ENCODE data around the gene GRM8. TPM values are rescaled to one million over a fixed set of nuclear protein-coding genes. Genes with fewer than 3 reads are reported as not detected.

The GRM8 gene
- total RNA-seq, 1 experiment from 2014 or later, result not detected

DNA sequence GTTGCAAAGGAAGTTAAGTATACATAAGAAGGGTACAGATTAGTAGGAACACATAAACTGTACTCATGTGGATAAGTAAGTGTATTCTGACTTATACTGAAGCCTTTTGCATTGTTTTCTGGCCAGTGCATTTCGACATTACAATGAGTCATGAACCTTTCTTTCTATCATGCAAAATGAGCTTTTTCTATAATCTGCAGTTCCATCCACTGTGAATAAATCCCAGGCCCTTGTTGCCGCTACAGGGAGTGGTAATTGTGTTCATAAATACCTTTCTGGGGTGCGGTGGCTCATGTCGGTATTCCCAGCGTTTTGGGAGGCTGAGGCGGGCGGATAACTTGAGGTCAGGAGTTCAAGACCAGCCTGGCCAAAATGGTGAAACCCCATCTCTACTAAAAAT lies 858.3 kb downstream of the GRM8 start:
- BruUV-seq (replicated peaks), result no TSS peak

More for the DNA sequence above, 858.3 kb downstream of the GRM8 start:
- H2AFZ ChIP-seq (ENCODE audit: low read length), result no peak overlapping the region
- peaks cover 11% of the 10 kb centered on the region; the same call in 1 of the 2 replicates for H3K9me3 ChIP-seq (ENCODE audit: low read length)
- no peak overlapping the region for H3K27ac ChIP-seq (ENCODE audit: low read length)
- H3F3A ChIP-seq (ENCODE audit: low read length, unreplicated experiment), result no peaks in the 10 kb centered on the region
- H3K4me2 ChIP-seq (ENCODE audit: low read length), result no peak overlapping the region
- H3K4me1 ChIP-seq (ENCODE audit: insufficient read depth, low read length), result no peaks in the 10 kb centered on the region
- no peaks in the 10 kb centered on the region for H3K36me3 ChIP-seq (ENCODE audit: low read depth, low read length)
- no peak for ATAC-seq
- no peak overlapping the region for H3K9ac ChIP-seq (ENCODE audit: low read length)
- intact Hi-C loops (cut with micrococcal nuclease), result no loop called here
- CTCF ChIA-PET, result no interaction called here
- no peaks in the 10 kb centered on the region for H3K9me2 ChIP-seq (replicated peaks; ENCODE audit: low read length)
- no peak for TF ChIP-seq EZH2 (IDR thresholded peaks at IDR 0.05; ENCODE audit: low read length, unreplicated experiment)
- TF ChIP-seq, protein P1, sequence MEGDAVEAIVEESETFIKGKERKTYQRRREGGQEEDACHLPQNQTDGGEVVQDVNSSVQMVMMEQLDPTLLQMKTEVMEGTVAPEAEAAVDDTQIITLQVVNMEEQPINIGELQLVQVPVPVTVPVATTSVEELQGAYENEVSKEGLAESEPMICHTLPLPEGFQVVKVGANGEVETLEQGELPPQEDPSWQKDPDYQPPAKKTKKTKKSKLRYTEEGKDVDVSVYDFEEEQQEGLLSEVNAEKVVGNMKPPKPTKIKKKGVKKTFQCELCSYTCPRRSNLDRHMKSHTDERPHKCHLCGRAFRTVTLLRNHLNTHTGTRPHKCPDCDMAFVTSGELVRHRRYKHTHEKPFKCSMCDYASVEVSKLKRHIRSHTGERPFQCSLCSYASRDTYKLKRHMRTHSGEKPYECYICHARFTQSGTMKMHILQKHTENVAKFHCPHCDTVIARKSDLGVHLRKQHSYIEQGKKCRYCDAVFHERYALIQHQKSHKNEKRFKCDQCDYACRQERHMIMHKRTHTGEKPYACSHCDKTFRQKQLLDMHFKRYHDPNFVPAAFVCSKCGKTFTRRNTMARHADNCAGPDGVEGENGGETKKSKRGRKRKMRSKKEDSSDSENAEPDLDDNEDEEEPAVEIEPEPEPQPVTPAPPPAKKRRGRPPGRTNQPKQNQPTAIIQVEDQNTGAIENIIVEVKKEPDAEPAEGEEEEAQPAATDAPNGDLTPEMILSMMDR (conservative IDR thresholded peaks at IDR 0.05; ENCODE audit: low read depth, low read length), result no peak
- no peak for TF ChIP-seq EZH2phosphoT487 (IDR thresholded peaks at IDR 0.05; ENCODE audit: borderline replicate concordance, low read length)
- no peaks in the 10 kb centered on the region for H3K79me2 ChIP-seq (ENCODE audit: low read length)
- POLR2A ChIA-PET (ENCODE audit: unreplicated experiment), result no interaction called here
- DNase-seq, result no peak
- no peak overlapping the region for H3K4me3 ChIP-seq (ENCODE audit: low read length)
- no peaks in the 10 kb centered on the region for H4K20me1 ChIP-seq (ENCODE audit: low read length)
- H3K27me3 ChIP-seq (ENCODE audit: low read length), result no peaks in the 10 kb centered on the region

Small RNA genes lying within 50 kb of the gene (microRNA-seq; reads per million reads assigned to microRNA genes)
- not detected for gene MIR592 (ENCODE audit: unreplicated experiment)

Other genes with a start within 250 kb of the GRM8 start
- 13.2 and 18.5 TPM in 2 replicates for gene ZNF800, start 139.8 kb upstream of the GRM8 start, total RNA-seq (2014; rRNA removed)

Data from PC-3 (cell line).